GM21529 (cell line): ENCODE measurements around the gene PEX11G.
"Not testable (repeated sequence)": the region's sequence is repeated elsewhere in the genome, so short reads cannot be mapped to it uniquely, and the experiment has no call there.

ENCODE experiments used
- ATAC-seq: cut with Tn5 transposase; IDR thresholded peaks from one replicate; pipeline ENCODE4 v1.9.1; 2021; ENCODE audit not compliant: unreplicated experiment

PEX11G gene

DNA sequence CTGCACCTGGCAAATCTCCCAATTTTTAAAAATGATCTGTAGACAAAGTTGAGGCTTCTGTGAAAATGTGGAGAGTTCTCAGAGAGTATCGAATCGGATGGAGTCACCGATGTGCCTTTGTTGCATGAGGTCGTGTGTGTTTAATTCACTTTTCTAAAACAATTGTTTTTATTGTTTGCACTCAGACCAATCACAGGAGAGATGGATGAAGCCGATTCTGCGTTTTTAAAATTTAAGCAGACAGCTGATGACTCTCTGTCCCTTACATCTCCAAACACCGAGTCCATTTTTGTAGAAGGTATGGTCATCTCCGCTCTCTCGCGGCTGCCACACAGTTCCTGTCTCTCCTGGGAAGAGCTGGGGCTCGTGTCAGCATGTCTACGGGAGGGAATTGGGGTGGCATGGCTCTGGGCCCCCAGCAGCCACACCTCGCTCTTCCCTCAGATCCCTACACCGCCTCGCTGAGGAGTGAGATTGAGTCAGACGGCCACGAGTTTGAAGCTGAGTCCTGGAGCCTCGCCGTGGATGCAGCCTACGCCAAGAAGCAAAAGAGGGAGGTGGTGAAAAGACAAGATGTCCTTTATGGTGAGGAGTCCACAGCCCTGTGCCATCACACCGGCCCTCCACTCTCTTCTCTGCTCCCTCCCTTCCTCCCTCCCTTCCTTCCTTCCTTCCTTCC, 47.2 kb downstream of the PEX11G start:
- no peak for ATAC-seq

- no peak for ATAC-seq
These were observed 48.5 kb downstream of the PEX11G start for GRCh38 chr19:7440188-7440975.

- no peak for ATAC-seq
These were observed 53.2 kb downstream of the PEX11G start for GRCh38 chr19:7435586-7435985.

DNA sequence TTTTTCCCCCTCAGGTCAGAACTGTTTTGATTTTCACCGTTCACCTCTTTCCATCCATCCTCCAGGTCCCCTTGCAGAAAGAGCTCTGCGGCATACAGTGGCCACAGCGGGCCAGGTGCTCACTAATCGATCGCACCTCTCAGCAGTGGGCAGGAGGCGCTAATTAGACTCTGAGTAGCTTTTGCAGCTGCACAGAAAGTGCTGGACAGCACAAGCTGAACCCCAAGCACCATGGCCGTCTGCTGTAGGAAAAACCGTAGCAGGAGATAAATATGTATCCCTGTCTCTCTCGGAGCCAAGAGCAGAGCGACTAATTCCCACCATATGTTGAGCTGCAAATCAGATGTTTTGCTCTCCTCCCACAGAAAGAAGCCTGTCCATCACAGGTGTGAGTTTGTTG, 54.4 kb downstream of the PEX11G start:
- no peak for ATAC-seq

- ATAC-seq = not testable (repeated sequence)
These were observed 55.4 kb downstream of the PEX11G start for GRCh38 chr19:7433456-7433855.

GRCh38 chr19:7429638-7430282, 59.1 kb downstream of the PEX11G start:
- no peak for ATAC-seq

- ATAC-seq = no peak
These were observed 60.2 kb downstream of the PEX11G start for GRCh38 chr19:7428651-7429113.

DNA sequence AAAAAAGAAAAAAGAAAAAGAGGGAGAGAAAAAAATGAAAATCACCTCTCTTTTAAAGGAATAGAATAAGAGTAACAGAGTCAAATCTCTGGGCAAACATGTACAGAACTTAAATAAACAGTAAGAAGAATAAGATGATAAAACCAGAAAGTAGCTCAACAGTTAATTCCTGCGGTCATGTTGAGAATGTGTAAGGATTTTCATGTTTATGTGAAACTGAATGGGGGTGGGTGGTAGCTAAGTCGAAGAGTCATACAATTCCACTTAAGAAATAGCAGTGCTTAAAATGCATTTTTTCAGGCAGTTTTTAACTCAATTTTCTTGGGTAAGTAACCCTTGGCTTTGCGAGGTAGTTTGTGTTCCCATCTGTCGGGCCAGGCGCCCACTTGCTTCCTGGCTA, 60.9 kb downstream of the PEX11G start:
- ATAC-seq = no peak

DNA sequence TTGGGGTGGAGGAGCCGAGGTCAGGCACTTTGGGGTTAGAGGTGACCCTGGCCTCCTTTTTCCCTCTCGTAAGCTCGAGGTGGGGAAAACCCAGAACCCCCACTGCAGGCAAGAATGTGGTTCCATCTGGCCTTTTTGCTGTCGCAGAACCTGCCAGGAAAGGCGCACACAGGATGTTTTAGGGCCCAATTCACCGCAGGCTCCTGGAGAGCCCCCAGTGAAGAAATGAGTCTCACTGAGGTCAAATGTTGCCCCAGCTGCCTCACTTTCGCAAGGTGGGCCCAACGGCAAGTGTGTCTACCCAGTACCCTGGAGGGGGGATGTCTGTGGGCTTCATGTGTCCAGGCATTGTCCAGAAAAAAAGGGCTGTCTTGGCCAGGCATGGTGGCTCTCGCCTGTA, 61.8 kb downstream of the PEX11G start:
- no peak for ATAC-seq
